ENCODE data around the gene ALDH1B1.

ALDH1B1 gene

GRCh38 chr9:38417003-38417945, 24.8 kb downstream of the ALDH1B1 start:
- no peak for DNase-seq (ENCODE audit: low read depth)

- no peak for DNase-seq (ENCODE audit: low read depth)
These were observed 25.9 kb downstream of the ALDH1B1 start for GRCh38 chr9:38418366-38418765.

GRCh38 chr9:38419181-38419580, 26.7 kb downstream of the ALDH1B1 start:
- DNase-seq (ENCODE audit: low read depth) = no peak

GRCh38 chr9:38421498-38422211, 29.2 kb downstream of the ALDH1B1 start:
- DNase-seq (ENCODE audit: low read depth) = no peak

GRCh38 chr9:38422555-38423260, 30.2 kb downstream of the ALDH1B1 start:
- no peak for DNase-seq (ENCODE audit: low read depth)

- no peak for DNase-seq (ENCODE audit: low read depth)
These were observed 30.9 kb downstream of the ALDH1B1 start for GRCh38 chr9:38423273-38423972.

GRCh38 chr9:38423973-38424843, 31.7 kb downstream of the ALDH1B1 start, which contains the start of gene IGFBPL1:
IGFBPL1 (minus strand) TSS chr9:38424454; CDS start chr9:38424424, 30 bp downstream.
- no peak for DNase-seq (ENCODE audit: low read depth)

GRCh38 chr9:38424918-38425317, 32.4 kb downstream of the ALDH1B1 start:
- DNase-seq (ENCODE audit: low read depth) = no peak

- no peak for DNase-seq (ENCODE audit: low read depth)
These were observed 35.6 kb downstream of the ALDH1B1 start for GRCh38 chr9:38428062-38428461.

- no peak for DNase-seq (ENCODE audit: low read depth)
These were observed 38.6 kb downstream of the ALDH1B1 start for GRCh38 chr9:38431116-38431515.

GRCh38 chr9:38432922-38433510, 40.5 kb downstream of the ALDH1B1 start:
- no peak for DNase-seq (ENCODE audit: low read depth)

- no peak for DNase-seq (ENCODE audit: low read depth)
These were observed 41.9 kb downstream of the ALDH1B1 start for GRCh38 chr9:38434365-38434764.

GRCh38 chr9:38434853-38435252, 42.4 kb downstream of the ALDH1B1 start:
- no peak for DNase-seq (ENCODE audit: low read depth)

GRCh38 chr9:38435521-38435920, 43.0 kb downstream of the ALDH1B1 start:
- no peak for DNase-seq (ENCODE audit: low read depth)

- no peak for DNase-seq (ENCODE audit: low read depth)
These were observed 44.2 kb downstream of the ALDH1B1 start for GRCh38 chr9:38436708-38437107.

- no peak for DNase-seq (ENCODE audit: low read depth)
These were observed 44.8 kb downstream of the ALDH1B1 start for GRCh38 chr9:38437193-38437823.

GRCh38 chr9:38439291-38439915, 46.9 kb downstream of the ALDH1B1 start:
- DNase-seq (ENCODE audit: low read depth) = no peak

GRCh38 chr9:38439916-38440301, 47.4 kb downstream of the ALDH1B1 start:
- DNase-seq (ENCODE audit: low read depth) = no peak

GRCh38 chr9:38440516-38440915, 48.0 kb downstream of the ALDH1B1 start:
- DNase-seq (ENCODE audit: low read depth) = no peak
